ENCODE data around the gene RHOH. TPM values are rescaled to one million over a fixed set of nuclear protein-coding genes. Genes with fewer than 3 reads are reported as not detected.

RHOH gene
- total RNA-seq, 1 experiment from 2014 or later = not detected

GRCh38 chr4:40179360-40179759 is 17.5 kb upstream of the RHOH start:
- Histone ChIP-seq H3K36me3 (no peaks in the 10 kb centered on the region), H3K4me1 (replicated peaks) (no peaks in the 10 kb centered on the region), H3K9me3 (replicated peaks) (no peaks in the 10 kb centered on the region), H3K27me3 (replicated peaks) (no peaks in the 10 kb centered on the region), H3K4me3 (no peak overlapping the region), H3K27ac (no peak overlapping the region)
- no peak for DNase-seq (ENCODE audit: low read depth in 1 of 2, low spot score in 2 of 2)

GRCh38 chr4:40180356-40180755 is 16.5 kb upstream of the RHOH start:
- H3K4me1 ChIP-seq (replicated peaks) = no peaks in the 10 kb centered on the region
- no peak for DNase-seq (ENCODE audit: low read depth in 1 of 2, low spot score in 2 of 2)
- H3K36me3 ChIP-seq = no peaks in the 10 kb centered on the region
- no peaks in the 10 kb centered on the region for H3K27me3 ChIP-seq (replicated peaks)
- no peak overlapping the region for H3K4me3 ChIP-seq
- H3K27ac ChIP-seq = no peak overlapping the region
- no peaks in the 10 kb centered on the region for H3K9me3 ChIP-seq (replicated peaks)

GRCh38 chr4:40182001-40182400 is 14.8 kb upstream of the RHOH start:
- H3K36me3 ChIP-seq = no peaks in the 10 kb centered on the region
- H3K27ac ChIP-seq = no peak overlapping the region
- no peak for DNase-seq (ENCODE audit: low read depth in 1 of 2, low spot score in 2 of 2)
- H3K4me3 ChIP-seq = no peak overlapping the region
- no peaks in the 10 kb centered on the region for H3K9me3 ChIP-seq (replicated peaks)
- no peaks in the 10 kb centered on the region for H3K4me1 ChIP-seq (replicated peaks)
- H3K27me3 ChIP-seq (replicated peaks) = no peaks in the 10 kb centered on the region

GRCh38 chr4:40182954-40183353 is 13.9 kb upstream of the RHOH start:
- H3K27me3 ChIP-seq (replicated peaks) = no peaks in the 10 kb centered on the region
- no peaks in the 10 kb centered on the region for H3K36me3 ChIP-seq
- H3K9me3 ChIP-seq (replicated peaks) = no peaks in the 10 kb centered on the region
- no peak for DNase-seq (ENCODE audit: low read depth in 1 of 2, low spot score in 2 of 2)
- H3K27ac ChIP-seq = no peak overlapping the region
- H3K4me3 ChIP-seq = no peak overlapping the region
- no peaks in the 10 kb centered on the region for H3K4me1 ChIP-seq (replicated peaks)

GRCh38 chr4:40183615-40184411 is 13.0 kb upstream of the RHOH start:
- Histone ChIP-seq H3K4me3 (no peak overlapping the region), H3K4me1 (replicated peaks) (no peaks in the 10 kb centered on the region), H3K27me3 (replicated peaks) (no peaks in the 10 kb centered on the region), H3K9me3 (replicated peaks) (no peaks in the 10 kb centered on the region), H3K27ac (no peak overlapping the region), H3K36me3 (no peaks in the 10 kb centered on the region)
- no peak for DNase-seq (ENCODE audit: low read depth in 1 of 2, low spot score in 2 of 2)

GRCh38 chr4:40185830-40186664 is 10.8 kb upstream of the RHOH start:
- no peak for DNase-seq (ENCODE audit: low read depth in 1 of 2, low spot score in 2 of 2)
- Histone ChIP-seq H3K4me3 (no peak overlapping the region), H3K36me3 (no peaks in the 10 kb centered on the region), H3K9me3 (replicated peaks) (no peaks in the 10 kb centered on the region), H3K27me3 (replicated peaks) (no peaks in the 10 kb centered on the region), H3K27ac (no peak overlapping the region), H3K4me1 (replicated peaks) (no peaks in the 10 kb centered on the region)

- no peak overlapping the region for H3K27ac ChIP-seq
- no peaks in the 10 kb centered on the region for H3K9me3 ChIP-seq (replicated peaks)
- DNase-seq (ENCODE audit: low read depth in 1 of 2, low spot score in 2 of 2) = no peak
These were observed 10.2 kb upstream of the RHOH start for GRCh38 chr4:40186665-40187014.

GRCh38 chr4:40187386-40187906 is 9.4 kb upstream of the RHOH start:
- no peaks in the 10 kb centered on the region for H3K4me1 ChIP-seq (replicated peaks)
- no peaks in the 10 kb centered on the region for H3K36me3 ChIP-seq
- no peaks in the 10 kb centered on the region for H3K9me3 ChIP-seq (replicated peaks)
- H3K27me3 ChIP-seq (replicated peaks) = no peaks in the 10 kb centered on the region
- no peak overlapping the region for H3K27ac ChIP-seq
- no peak for DNase-seq (ENCODE audit: low read depth in 1 of 2, low spot score in 2 of 2)
- no peak overlapping the region for H3K4me3 ChIP-seq

More at GRCh38 chr4:40186665-40187014, 10.2 kb upstream of the RHOH start:
- Histone ChIP-seq H3K4me3 (no peak overlapping the region), H3K27me3 (replicated peaks) (no peaks in the 10 kb centered on the region), H3K36me3 (no peaks in the 10 kb centered on the region), H3K4me1 (replicated peaks) (no peaks in the 10 kb centered on the region)

- no peaks in the 10 kb centered on the region for H3K4me1 ChIP-seq (replicated peaks)
- H3K27me3 ChIP-seq (replicated peaks) = no peaks in the 10 kb centered on the region
- no peak overlapping the region for H3K4me3 ChIP-seq
- H3K27ac ChIP-seq = no peak overlapping the region
- DNase-seq (ENCODE audit: low read depth in 1 of 2, low spot score in 2 of 2) = no peak
- H3K9me3 ChIP-seq (replicated peaks) = no peaks in the 10 kb centered on the region
- H3K36me3 ChIP-seq = no peaks in the 10 kb centered on the region
These were observed 6.8 kb upstream of the RHOH start for GRCh38 chr4:40190019-40190418.

- Histone ChIP-seq H3K4me1 (replicated peaks) (no peaks in the 10 kb centered on the region), H3K27me3 (replicated peaks) (no peaks in the 10 kb centered on the region), H3K9me3 (replicated peaks) (no peaks in the 10 kb centered on the region), H3K27ac (no peak overlapping the region), H3K4me3 (no peak overlapping the region), H3K36me3 (no peaks in the 10 kb centered on the region)
- no peak for DNase-seq (ENCODE audit: low read depth in 1 of 2, low spot score in 2 of 2)
These were observed 6.4 kb upstream of the RHOH start for GRCh38 chr4:40190465-40190864.

GRCh38 chr4:40190880-40191815 is 5.7 kb upstream of the RHOH start:
- H3K27me3 ChIP-seq (replicated peaks) = no peaks in the 10 kb centered on the region
- no peak for DNase-seq (ENCODE audit: low read depth in 1 of 2, low spot score in 2 of 2)
- no peaks in the 10 kb centered on the region for H3K36me3 ChIP-seq
- no peak overlapping the region for H3K27ac ChIP-seq
- no peaks in the 10 kb centered on the region for H3K4me1 ChIP-seq (replicated peaks)
- H3K9me3 ChIP-seq (replicated peaks) = no peaks in the 10 kb centered on the region
- H3K4me3 ChIP-seq = no peak overlapping the region

GRCh38 chr4:40192114-40193015 is 4.5 kb upstream of the RHOH start:
- H3K4me1 ChIP-seq (replicated peaks) = no peaks in the 10 kb centered on the region
- no peaks in the 10 kb centered on the region for H3K36me3 ChIP-seq
- no peak overlapping the region for H3K4me3 ChIP-seq
- H3K27ac ChIP-seq = no peak overlapping the region
- no peak for DNase-seq (ENCODE audit: low read depth in 1 of 2, low spot score in 2 of 2)
- H3K27me3 ChIP-seq (replicated peaks) = no peaks in the 10 kb centered on the region
- no peaks in the 10 kb centered on the region for H3K9me3 ChIP-seq (replicated peaks)

Data from SJSA1 (cell line).